GM12878 (cell line): ENCODE results near the gene LAT. TPM values are rescaled to one million over a fixed set of nuclear protein-coding genes. Genes with fewer than 3 reads are reported as not detected.
A peak's percentile ranks its signal among the peaks of the same experiment; 100 is the strongest.

ENCODE experiments used
- ATAC-seq: fragments of 200-7000 bp; cut with Tn5 transposase; 3 replicates; pipeline ENCODE4 v1.9.1; 2020; ENCODE audit warnings: mild to moderate bottlenecking, moderate library complexity
- BruUV-seq: library from RNA; stranded (reverse); fragments of 400-500 nt; replicated peaks from 2 replicates; lab custom pipeline; 2021; lab: Mats Ljungman, UMichigan
- CTCF ChIA-PET: fragments of 300-600 bp; sonication (Branson Sonifier 250); formaldehyde crosslinking; extraction: SDS; loops from one replicate; lab custom pipeline; 2021; ENCODE audit warnings: inconsistent platforms; lab: Yijun Ruan, JAX
- POLR2A ChIA-PET: fragments of 350-600 bp; formaldehyde crosslinking; extraction: SDS; loops from one replicate; lab custom pipeline; 2021; ENCODE audit warnings: inconsistent platforms; lab: Charles Lee
- RAD21 ChIA-PET: fragments of 300-600 bp; sonication (Branson Sonifier 250); formaldehyde crosslinking; loops from one replicate; lab custom pipeline; 2023; ENCODE audit warnings: antibody characterized with exemption; ENCODE audit not compliant: unreplicated experiment; lab: Charles Lee
- SMC1A ChIA-PET: fragments of 300-600 bp; sonication (Branson Sonifier 250); formaldehyde crosslinking; loops from one replicate; lab custom pipeline; 2023; ENCODE audit not compliant: unreplicated experiment, uncharacterized antibody; lab: Charles Lee
- DNase-seq: peaks from one replicate; pipeline ENCODE4 v3.0.0-alpha.2; 2011; ENCODE audit warnings: low read depth, low spot score
- FAIRE-seq: peaks from 3 replicates; lab custom pipeline; 2011; peaks lifted over from hg19 to GRCh38; lab: Jason Lieb, UNC
- H2AFZ ChIP-seq: 2 replicates; pipeline ENCODE4 v1.6.0; 2011; ENCODE audit warnings: low read depth, low read length, control low read depth; ENCODE audit not compliant: control insufficient read depth
- H3K27ac ChIP-seq: 2 replicates; pipeline ENCODE4 v1.5.1; 2011; ENCODE audit warnings: control low read depth; ENCODE audit not compliant: control insufficient read depth, insufficient read depth
- H3K27me3 ChIP-seq, 2 experiments: replicated peaks in 1 of 2; 2 replicates each; pipeline versions ENCODE4 v1.6.0 to v1.6.1; 2011; ENCODE audit warnings: low read length in 1 of 2; ENCODE audit not compliant: control insufficient read depth in 2 of 2, insufficient read depth in 2 of 2
- H3K36me3 ChIP-seq, 2 experiments: 2 replicates each; pipeline ENCODE4 v1.5.1; 2011; ENCODE audit warnings: low read length in 1 of 2; ENCODE audit not compliant: control insufficient read depth in 2 of 2, insufficient read depth in 2 of 2
- H3K4me1 ChIP-seq: 2 replicates; pipeline ENCODE4 v1.6.1; 2011; ENCODE audit warnings: mild to moderate bottlenecking, low read length, moderate library complexity, mixed read lengths; ENCODE audit not compliant: control insufficient read depth, insufficient read depth
- H3K4me2 ChIP-seq: 2 replicates; pipeline ENCODE4 v1.6.0; 2011; ENCODE audit warnings: control low read depth; ENCODE audit not compliant: control insufficient read depth, insufficient read depth
- H3K4me3 ChIP-seq: fragments of 200-600 bp; sonication (generic); 2 replicates; pipeline ENCODE4 v1.5.1; 2016
- H3K79me2 ChIP-seq: 2 replicates; pipeline ENCODE4 v1.6.0; 2011; ENCODE audit warnings: low read length; ENCODE audit not compliant: control insufficient read depth, insufficient read depth
- H3K9ac ChIP-seq: 2 replicates; pipeline ENCODE4 v1.8.0; 2011; ENCODE audit warnings: low read length, control low read depth, mixed read lengths; ENCODE audit not compliant: control insufficient read depth, insufficient read depth
- H3K9me3 ChIP-seq: replicated peaks from 3 replicates; pipeline ENCODE4 v1.5.1; 2011; ENCODE audit warnings: mild to moderate bottlenecking, low read length; ENCODE audit not compliant: control insufficient read depth, insufficient read depth
- H4K20me1 ChIP-seq: 2 replicates; pipeline ENCODE4 v1.6.0; 2011; ENCODE audit not compliant: control insufficient read depth, insufficient read depth
- CTCF ChIP-seq, 3 experiments: IDR thresholded peaks in 2 of 3; conservative IDR thresholded peaks in 1 of 3; 2 replicates each; pipeline ENCODE4 v1.5.1; 2011; ENCODE audit warnings: low read depth in 3 of 3, low read length in 3 of 3, mild to moderate bottlenecking in 3 of 3, control low read depth in 2 of 3, moderate library complexity in 2 of 3, inconsistent platforms in 1 of 3, mixed read lengths in 1 of 3; ENCODE audit not compliant: control insufficient read depth in 2 of 3, insufficient read depth in 1 of 3; ENCODE audit errors: extremely low read depth in 1 of 3
- E2F8 ChIP-seq: fragments of 450-650 bp; IDR thresholded peaks from 2 replicates; pipeline ENCODE4 v1.6.1; 2018; ENCODE audit warnings: mild to moderate bottlenecking, low read depth, moderate library complexity; ENCODE audit not compliant: partially characterized antibody
- ELK1 ChIP-seq: IDR thresholded peaks from 2 replicates; pipeline ENCODE4 v1.6.1; 2012; ENCODE audit warnings: low read depth, low read length, improper control_type of control experiment
- ETV6 ChIP-seq, 2 experiments: fragments of 450-650 bp in 1 of 2; IDR thresholded peaks in 1 of 2; conservative IDR thresholded peaks in 1 of 2; 2 replicates each; pipeline ENCODE4 v1.6.1; 2014; ENCODE audit warnings: antibody characterized with exemption in 1 of 2, borderline replicate concordance in 1 of 2, low read depth in 1 of 2, mild to moderate bottlenecking in 1 of 2, moderate library complexity in 1 of 2
- FOS ChIP-seq: IDR thresholded peaks from 3 replicates; pipeline ENCODE4 v1.6.1; 2011; ENCODE audit warnings: borderline replicate concordance; ENCODE audit not compliant: insufficient read length; ENCODE audit errors: extremely low read depth
- GATAD2B ChIP-seq: fragments of 450-650 bp; conservative IDR thresholded peaks from 2 replicates; pipeline ENCODE4 v1.6.1; 2017; ENCODE audit warnings: low read depth, mild to moderate bottlenecking, moderate library complexity
- HSF1 ChIP-seq: fragments of 150-350 bp; IDR thresholded peaks from 2 replicates; pipeline ENCODE4 v1.6.1; 2014; ENCODE audit warnings: mild to moderate bottlenecking, low read depth, low read length
- MLLT1 ChIP-seq: fragments of 450-650 bp; IDR thresholded peaks from 2 replicates; pipeline ENCODE4 v1.6.1; 2016; ENCODE audit warnings: mild to moderate bottlenecking
- MXI1 ChIP-seq: fragments of 150-350 bp; IDR thresholded peaks from 2 replicates; pipeline ENCODE4 v1.6.1; 2011; ENCODE audit warnings: low read depth, mild to moderate bottlenecking, inconsistent platforms, low read length, improper control_type of control experiment
- POLR2A ChIP-seq: IDR thresholded peaks from 2 replicates; pipeline ENCODE4 v1.6.1; 2011; ENCODE audit warnings: low read depth, mild to moderate bottlenecking, low read length
- SIX5 ChIP-seq: IDR thresholded peaks from 2 replicates; pipeline ENCODE4 v1.6.1; 2011; ENCODE audit warnings: mild to moderate bottlenecking, low read depth, low read length, moderate library complexity; ENCODE audit not compliant: severe bottlenecking
- YBX1 ChIP-seq: fragments of 450-650 bp; IDR thresholded peaks from 2 replicates; pipeline ENCODE4 v1.6.1; 2016; ENCODE audit warnings: antibody characterized with exemption
- ZBED1 ChIP-seq: IDR thresholded peaks from 2 replicates; pipeline ENCODE4 v1.6.1; 2016; ENCODE audit warnings: borderline replicate concordance
- WGBS: methylation state at CpG from one replicate; pipeline ENCODE4 v1.1.6; 2016; ENCODE audit warnings: low lambda C conversion rate; ENCODE audit not compliant: insufficient replicate concordance, insufficient coverage; ENCODE audit errors: missing lambda C conversion rate; 5-methylcytosine and 5-hydroxymethylcytosine counted together
- in situ Hi-C: fragments of 300-500 bp; cut with MboI; formaldehyde crosslinking; loops from 9 replicates; pipeline ENCODE4 v1.14.3; 2018; ENCODE audit warnings: mixed read lengths
- intact Hi-C: fragments of 100-400 bp; cut with micrococcal nuclease; formaldehyde crosslinking; loops from one replicate; pipeline ENCODE4 v1.14.2; 2022; ENCODE audit not compliant: unreplicated experiment
- polyA plus RNA-seq, 11 experiments: library from polyadenylated mRNA; depleted of rRNA in 4 of 11; unstranded in 6 of 11; stranded (reverse) in 5 of 11; fragments of >200 nt; fragmentation: Nextera tagmentation in 4 of 11; fragmentation: Illumina TruSeq in 1 of 11; extraction: Ambion mirVana in 4 of 11; extraction: Trizol in 1 of 11; gene quantifications; 1 replicate in 1 of 11; 2 replicates in 10 of 11; pipeline versions ENCODE4 v1.2.1 to v1.2.3, GENCODE V29; 2011 to 2016; ENCODE audit warnings: inconsistent platforms in 2 of 11, missing spikeins in 2 of 11, low read depth in 1 of 11
- total RNA-seq, 4 experiments: library from RNA; depleted of rRNA in 3 of 4; stranded (reverse); fragments of >200 nt in 3 of 4; fragmentation: Illumina TruSeq in 1 of 4; extraction: Trizol in 1 of 4; gene quantifications; 2 replicates each; pipeline versions ENCODE4 v1.2.1 to v1.2.3, GENCODE V29; 2013 to 2021

LAT gene
- total and polyA plus RNA-seq, 10 of the 15 experiments (the other 5 are each of a cell fraction or from before 2014, with no cell fraction given): 0.39 to 6.9 (median 2.0) TPM

DNA sequence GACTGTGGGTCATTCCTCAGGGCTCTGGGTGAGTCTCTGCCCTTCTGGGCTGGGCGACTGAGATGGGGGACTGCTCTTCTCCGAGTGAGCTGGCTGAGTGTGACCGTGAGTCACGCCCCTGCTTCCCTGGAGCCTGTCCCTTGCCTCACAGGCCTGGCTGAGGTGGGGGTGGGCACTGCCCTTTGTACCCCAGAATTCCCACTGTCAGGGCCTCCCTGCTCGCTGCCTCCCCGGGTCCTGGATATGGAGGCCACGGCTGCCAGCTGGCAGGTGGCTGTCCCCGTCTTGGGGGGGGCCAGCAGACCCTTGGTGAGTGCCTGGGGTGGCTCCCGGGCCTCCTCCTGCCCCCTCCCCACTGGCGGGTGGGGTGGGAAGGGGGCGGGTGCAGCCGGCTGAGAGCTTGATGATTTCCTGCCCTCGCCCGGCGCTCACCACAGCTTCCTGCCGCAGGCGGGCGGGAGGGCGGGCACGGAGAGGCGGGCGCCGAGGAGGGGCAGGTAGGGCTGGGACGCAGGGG lies at the start of gene LAT (continued):
- TF ChIP-seq MXI1 (no peak), YBX1 (no peak), MLLT1 (no peak), ZBED1 (no peak), CTCF (IDR thresholded peaks at IDR 0.05 in 2 of 3, conservative IDR thresholded peaks at IDR 0.05 in 1 of 3; ENCODE audit: control insufficient read depth in 2 of 3, extremely low read depth in 1 of 3, insufficient read depth in 1 of 3, low read depth in 3 of 3, low read length in 3 of 3) (no peak), GATAD2B (peak; percentile 53), ELK1 (no peak)

GRCh38 chr16:28935346-28935745 lies 49.5 kb upstream of the LAT start:
- no peak overlapping the region for H2AFZ ChIP-seq
- no peak overlapping the region for H3K4me3 ChIP-seq
- H4K20me1 ChIP-seq: no peaks in the 10 kb centered on the region
- 98% methylated on average over 4 of the region's 4 CpGs for WGBS
- no peaks in the 10 kb centered on the region for H3K27me3 ChIP-seq
- ChIA-PET POLR2A (interaction anchor here (0.9 to 2.1 kb wide), 2 partner anchors 12 to 111 kb away, joined by 3 to 7 read pairs; no protein-coding TSS in a partner anchor), CTCF (interaction anchor here (7.2 kb wide), 1 partner anchor 9 kb away, joined by 136 read pairs; no protein-coding TSS in a partner anchor)
- H3K9me3 ChIP-seq: no peaks in the 10 kb centered on the region
- peaks cover 16% of the 10 kb centered on the region for H3K4me1 ChIP-seq
- no peak overlapping the region for H3K27ac ChIP-seq
- no peak overlapping the region for H3K4me2 ChIP-seq
- BruUV-seq: no TSS peak
- in situ Hi-C loops: no loop called here
- peaks cover 21% of the 10 kb centered on the region for H3K79me2 ChIP-seq
- TF ChIP-seq POLR2A (no peak), ETV6 (conservative IDR thresholded peaks at IDR 0.05 in 1 of 2, IDR thresholded peaks at IDR 0.05 in 1 of 2; ENCODE audit: borderline replicate concordance in 1 of 2, low read depth in 1 of 2) (no peak), FOS (no peak), SIX5 (no peak), HSF1 (no peak), E2F8 (no peak)
- TF ChIP-seq, all 136 proteins: peak for 0
- ChIA-PET RAD21 (interaction anchor here (1.6 kb wide), 1 partner anchor 9 kb away, joined by 11 read pairs; no protein-coding TSS in a partner anchor), SMC1A (interaction anchor here (0.7 to 1.8 kb wide), 2 partner anchors 9 to 11 kb away, joined by 3 to 14 read pairs; no protein-coding TSS in a partner anchor)
- Histone ChIP-seq H3K36me3 (peaks cover 0 to 6% of the 10 kb centered on the region in 2 experiments; a peak in 1 of 4 replicates), H3K9ac (no peak overlapping the region)
- intact Hi-C loops: no loop called here
- FAIRE-seq (no peak), ATAC-seq (no peak), DNase-seq (no peak)
